Measurements from ENCODE around the gene INSL3. TPM values are rescaled to one million over a fixed set of nuclear protein-coding genes. Genes with fewer than 3 reads are reported as not detected.
A peak's percentile ranks its signal among the peaks of the same experiment; 100 is the strongest.
"Not testable (repeated sequence)": the region's sequence is repeated elsewhere in the genome, so short reads cannot be mapped to it uniquely, and the experiment has no call there.

The INSL3 gene
- total RNA-seq, 2 donors from 2014 or later: not detected

- WGBS, 2 donors: 77 to 80% methylated on average over 12 of the region's 12 CpGs
- Histone ChIP-seq H3K4me1 (peaks cover 9% of the 10 kb centered on the region), H3K36me3 (replicated peaks in 1 of 2; ENCODE audit: insufficient read depth in 1 of 2, low read depth in 2 of 2) (no peaks in the 10 kb centered on the region), H3K9me3 (no peaks in the 10 kb centered on the region), H3K27ac (no peak overlapping the region), H3K27me3 (no peaks in the 10 kb centered on the region), H3K4me3 (no peak overlapping the region)
- ATAC-seq (no peak), DNase-seq (no peak)
- intact Hi-C loops (cut with DNase I): no loop called here
- TF ChIP-seq CTCF (IDR thresholded peaks at IDR 0.05): no peak
- TF ChIP-seq POLR2A (IDR thresholded peaks at IDR 0.05): no peak
Observed at GRCh38 chr19:17802137-17802858, 19.0 kb downstream of the INSL3 start.

GRCh38 chr19:17798599-17798998 is 22.7 kb downstream of the INSL3 start:
- H3K27ac ChIP-seq; H3K9me3 ChIP-seq; ATAC-seq; H3K36me3 ChIP-seq (replicated peaks in 1 of 2; ENCODE audit: insufficient read depth in 1 of 2, low read depth in 2 of 2); H3K27me3 ChIP-seq; H3K4me3 ChIP-seq; intact Hi-C loops (cut with DNase I); DNase-seq: not testable (repeated sequence)
- H3K4me1 ChIP-seq: peaks cover 38% of the 10 kb centered on the region
- 69 to 86% methylated on average over 2 to 3 of the region's 3 CpGs for WGBS, 2 donors

- Histone ChIP-seq H3K4me3 (no peak overlapping the region), H3K27me3 (no peaks in the 10 kb centered on the region), H3K27ac (peak overlapping the region in 3 of 4 donors; percentile 51 to 74 (median 63)), H3K9me3 (no peaks in the 10 kb centered on the region), H3K36me3 (replicated peaks in 1 of 2; ENCODE audit: insufficient read depth in 1 of 2, low read depth in 2 of 2) (no peaks in the 10 kb centered on the region), H3K4me1 (peaks cover 38% of the 10 kb centered on the region)
- intact Hi-C loops (cut with DNase I): no loop called here
- DNase-seq: peak; percentile 64 to 90 (median 80)
- 37 to 50% methylated on average over 6 to 11 of the region's 11 CpGs for WGBS, 2 donors
- TF ChIP-seq POLR2A (IDR thresholded peaks at IDR 0.05) (no peak), CTCF (IDR thresholded peaks at IDR 0.05) (no peak)
- peak; percentile 85 for ATAC-seq
Observed at GRCh38 chr19:17797424-17798201, 23.7 kb downstream of the INSL3 start.

GRCh38 chr19:17796838-17797423 is 24.4 kb downstream of the INSL3 start:
- Histone ChIP-seq H3K36me3 (replicated peaks in 1 of 2; ENCODE audit: insufficient read depth in 1 of 2, low read depth in 2 of 2) (no peaks in the 10 kb centered on the region), H3K27me3 (no peaks in the 10 kb centered on the region), H3K4me3 (no peak overlapping the region), H3K4me1 (peaks cover 39% of the 10 kb centered on the region), H3K27ac (peak overlapping the region in 3 of 4 donors; percentile 51 to 74 (median 63)), H3K9me3 (no peaks in the 10 kb centered on the region)
- intact Hi-C loops (cut with DNase I): no loop called here
- WGBS, 2 donors: 31% methylated on average over 1 of the region's 1 CpG; no CpG with 5 or more reads in 1 of the 2 donors
- TF ChIP-seq POLR2A (IDR thresholded peaks at IDR 0.05) (no peak), CTCF (IDR thresholded peaks at IDR 0.05) (no peak)
- ATAC-seq (no peak), DNase-seq (no peak)
